B cell (primary cell): ENCODE measurements around the gene NR4A2. TPM values are rescaled to one million over a fixed set of nuclear protein-coding genes. Genes with fewer than 3 reads are reported as not detected.

Experiments used
- ATAC-seq: fragments of 200-7000 bp; cut with Tn5 transposase; one replicate; pipeline ENCODE4 v1.10.0; 2021; ENCODE audit warnings: low read depth, mild to moderate bottlenecking, moderate number of reproducible peaks, moderate library complexity
- CTCF ChIA-PET: fragments of 350-600 bp; sonication (Branson Sonifier 250); formaldehyde crosslinking; loops from one replicate; lab custom pipeline; 2021; ENCODE audit warnings: antibody characterized with exemption, inconsistent platforms; lab: Charles Lee
- POLR2A ChIA-PET: fragments of 350-600 bp; sonication (Branson Sonifier 250); formaldehyde crosslinking; loops from one replicate; lab custom pipeline; 2021; ENCODE audit warnings: antibody characterized with exemption; lab: Charles Lee
- DNase-seq: peaks from one replicate; pipeline ENCODE4 v3.0.0; 2013
- H2AFZ ChIP-seq: 2 replicates; pipeline ENCODE4 v1.6.1; 2012; ENCODE audit warnings: mild to moderate bottlenecking, low read depth, low read length; ENCODE audit not compliant: insufficient read depth, poor library complexity, severe bottlenecking
- H3K27ac ChIP-seq, 2 donors: 1 replicate in 1 of 2; 2 replicates in 1 of 2; pipeline ENCODE4 v1.5.1; 2012 to 2013; ENCODE audit warnings: low read length in 2 of 2, mild to moderate bottlenecking in 2 of 2, moderate library complexity in 1 of 2
- H3K27me3 ChIP-seq, 4 experiments: fragments of 200-600 bp in 1 of 4; sonication (generic) in 1 of 4; replicated peaks in 1 of 4; 1 replicate in 2 of 4; 2 replicates in 2 of 4; pipeline versions ENCODE4 v1.6.1 to v1.7.0; 2013 to 2016; ENCODE audit warnings: low read length in 3 of 4, mild to moderate bottlenecking in 2 of 4, mixed read lengths in 1 of 4, moderate library complexity in 1 of 4; ENCODE audit not compliant: insufficient read depth in 4 of 4, control insufficient read depth in 3 of 4; ENCODE audit errors: control extremely low read depth in 1 of 4
- H3K36me3 ChIP-seq, 2 experiments: replicated peaks in 1 of 2; 1 replicate in 1 of 2; 2 replicates in 1 of 2; pipeline versions ENCODE4 v1.6.1 to v1.7.1; 2013; ENCODE audit warnings: low read length in 1 of 2; ENCODE audit not compliant: insufficient read depth in 2 of 2, control insufficient read depth in 1 of 2; ENCODE audit errors: control extremely low read depth in 1 of 2, extremely low read depth in 1 of 2
- H3K4me1 ChIP-seq, 2 donors: fragments of 200-600 bp in 1 of 2; sonication (generic) in 1 of 2; 1 replicate in 1 of 2; 2 replicates in 1 of 2; pipeline versions ENCODE4 v1.5.1 to v1.6.1; 2013 to 2017; ENCODE audit warnings: low read length in 2 of 2; ENCODE audit not compliant: control insufficient read depth in 2 of 2, insufficient read depth in 2 of 2
- H3K4me2 ChIP-seq: replicated peaks from 2 replicates; pipeline ENCODE3; 2012; ENCODE audit warnings: mild to moderate bottlenecking, low read depth, low read length; ENCODE audit not compliant: poor library complexity, severe bottlenecking
- H3K4me3 ChIP-seq, 5 experiments: fragments of 200-600 bp in 1 of 5; sonication (generic) in 1 of 5; 1 replicate in 3 of 5; 2 replicates in 2 of 5; pipeline versions ENCODE4 v1.5.1 to v1.7.0; 2011 to 2016; ENCODE audit warnings: low read length in 4 of 5, mild to moderate bottlenecking in 4 of 5, low read depth in 2 of 5, control low read depth in 1 of 5, moderate library complexity in 1 of 5; ENCODE audit not compliant: insufficient read depth in 1 of 5; ENCODE audit errors: control extremely low read depth in 1 of 5, extremely low read depth in 1 of 5
- H3K79me2 ChIP-seq: fragments of 200-600 bp; sonication (generic); one replicate; pipeline ENCODE4 v1.6.0; 2016; ENCODE audit warnings: low read length; ENCODE audit not compliant: control insufficient read depth, insufficient read depth
- H3K9ac ChIP-seq: fragments of 200-600 bp; sonication (generic); 2 replicates; pipeline ENCODE4 v1.6.1; 2017; ENCODE audit warnings: mild to moderate bottlenecking, low read length, moderate library complexity
- H3K9me3 ChIP-seq, 3 donors: one replicate each; pipeline versions ENCODE4 v1.6.1 to v1.7.1; 2013; ENCODE audit warnings: low read length in 2 of 3; ENCODE audit not compliant: control insufficient read depth in 2 of 3, insufficient read depth in 1 of 3; ENCODE audit errors: control extremely low read depth in 1 of 3
- H4K20me1 ChIP-seq: 2 replicates; pipeline ENCODE4 v1.6.0; 2012; ENCODE audit warnings: mild to moderate bottlenecking, low read length; ENCODE audit not compliant: insufficient read depth, control insufficient read depth, poor library complexity, severe bottlenecking
- H3K27ac Mint-ChIP-seq: one replicate; pipeline ENCODE4 v1.8.0; 2021; ENCODE audit warnings: mixed read lengths
- H3K27me3 Mint-ChIP-seq: one replicate; pipeline ENCODE4 v1.8.0; 2021; ENCODE audit warnings: mixed read lengths
- H3K4me1 Mint-ChIP-seq: one replicate; pipeline ENCODE4 v1.8.0; 2021; ENCODE audit warnings: mixed read lengths
- H3K4me3 Mint-ChIP-seq: one replicate; pipeline ENCODE4 v1.8.0; 2021; ENCODE audit warnings: mixed read lengths
- H3K9me3 Mint-ChIP-seq: one replicate; pipeline ENCODE4 v1.8.0; 2022; ENCODE audit warnings: mixed read lengths; ENCODE audit not compliant: insufficient read depth
- CTCF ChIP-seq: fragments of 200-600 bp; IDR thresholded peaks from one replicate; pipeline ENCODE4 v1.8.0; 2022; ENCODE audit warnings: antibody characterized with exemption, mild to moderate bottlenecking
- EZH2 ChIP-seq: IDR thresholded peaks from 2 replicates; pipeline ENCODE4 v1.6.1; 2012; ENCODE audit warnings: borderline replicate concordance, low read depth, mild to moderate bottlenecking, moderate library complexity, low read length; ENCODE audit not compliant: insufficient read depth, poor library complexity, severe bottlenecking
- WGBS: methylation state at CpG from one replicate; pipeline ENCODE4 v1.1.5; 2013; ENCODE audit warnings: missing lambda C conversion rate; ENCODE audit not compliant: insufficient coverage; 5-methylcytosine and 5-hydroxymethylcytosine counted together
- intact Hi-C: fragments of 100-400 bp; cut with micrococcal nuclease; formaldehyde crosslinking; loops from one replicate; pipeline ENCODE4 v1.10.0; 2022
- polyA plus RNA-seq: library from polyadenylated mRNA; depleted of rRNA; stranded (reverse); fragments of >200 nt; gene quantifications from 2 replicates; pipeline ENCODE4 v1.2.3, GENCODE V29; 2012
- total RNA-seq, 2 donors: library from RNA; stranded (reverse); fragments of 120-200 nt in 1 of 2; gene quantifications; 1 replicate in 1 of 2; 2 replicates in 1 of 2; pipeline versions ENCODE4 v1.2.3 to v1.2.4, GENCODE V29; 2013 to 2022

The NR4A2 gene
- total and polyA plus RNA-seq, 2 donors (not counting 1 experiment from before 2014, with no cell fraction given): 30.6 to 177 TPM

- Histone ChIP-seq H3K4me3 (peak overlapping the region in 3 of 5 experiments; percentile 7 to 44 (median 16)), H3K27me3 (peaks cover 1 to 83% (median 79%) of the 10 kb centered on the region in 4 experiments), H3K36me3 (no peaks in the 10 kb centered on the region), H3K4me2 (peak overlapping the region; percentile 67), H3K4me1 (peaks cover 38 to 49% of the 10 kb centered on the region in 2 donors), H3K9ac (peak overlapping the region; percentile 19), H3K27ac (no peak overlapping the region), H3K9me3 (peaks cover 0 to 35% (median 11%) of the 10 kb centered on the region in 3 donors), H3K79me2 (no peaks in the 10 kb centered on the region), H4K20me1 (no peaks in the 10 kb centered on the region), H2AFZ (no peak overlapping the region)
- peaks cover 42% of the 10 kb centered on the region for H3K4me1 Mint-ChIP-seq
- peak overlapping the region; percentile 51 for H3K27ac Mint-ChIP-seq
- ATAC-seq (no peak), DNase-seq (peak; percentile 69)
- no peaks in the 10 kb centered on the region for H3K9me3 Mint-ChIP-seq
- 8% methylated on average over 20 of the region's 21 CpGs for WGBS
- TF ChIP-seq CTCF (no peak), EZH2 (peak; percentile 28)
- CTCF ChIA-PET: interaction anchor here (1.1 kb wide), 1 partner anchor 13 kb away, joined by 5 read pairs; no protein-coding TSS in a partner anchor
- intact Hi-C loops: loop anchor here (1.0 kb wide), 1 partner anchor 8 kb away; no protein-coding TSS in a partner anchor
- H3K4me3 Mint-ChIP-seq: peak overlapping the region; percentile 76
- peaks cover 81% of the 10 kb centered on the region for H3K27me3 Mint-ChIP-seq
- POLR2A ChIA-PET: interaction anchor here (1.3 kb wide), 1 partner anchor 13 kb away, joined by 5 read pairs; no protein-coding TSS in a partner anchor
These were observed 10.4 kb downstream of the NR4A2 start for GRCh38 chr2:156322051-156322685.

- intact Hi-C loops: no loop called here
- TF ChIP-seq EZH2 (peak; percentile 83), CTCF (no peak)
- ATAC-seq: no peak
These were observed 11.1 kb downstream of the NR4A2 start for GRCh38 chr2:156321243-156321904.

More at GRCh38 chr2:156321243-156321904, 11.1 kb downstream of the NR4A2 start:
- H3K4me3 Mint-ChIP-seq: peak overlapping the region; percentile 76
- CTCF ChIA-PET: no interaction called here
- H3K27ac Mint-ChIP-seq: peak overlapping the region; percentile 39
- peak overlapping the region; percentile 67 for H3K4me2 ChIP-seq
- H3K9me3 ChIP-seq: peaks cover 0 to 35% (median 11%) of the 10 kb centered on the region in 3 donors
- no peaks in the 10 kb centered on the region for H3K79me2 ChIP-seq
- H3K36me3 ChIP-seq: no peaks in the 10 kb centered on the region
- H3K9ac ChIP-seq: peak overlapping the region; percentile 13
- no peak overlapping the region for H2AFZ ChIP-seq
- DNase-seq: peak; percentile 68
- POLR2A ChIA-PET: no interaction called here
- peaks cover 76% of the 10 kb centered on the region for H3K27me3 Mint-ChIP-seq
- peaks cover 37% of the 10 kb centered on the region for H3K4me1 Mint-ChIP-seq
- H3K4me1 ChIP-seq: peaks cover 38 to 43% of the 10 kb centered on the region in 2 donors
- H3K27ac ChIP-seq: no peak overlapping the region
- peaks cover 1 to 75% (median 72%) of the 10 kb centered on the region in 4 experiments for H3K27me3 ChIP-seq
- no peaks in the 10 kb centered on the region for H3K9me3 Mint-ChIP-seq
- no peaks in the 10 kb centered on the region for H4K20me1 ChIP-seq
- peak overlapping the region in 3 of 5 experiments; percentile 16 to 44 (median 32) for H3K4me3 ChIP-seq
- 6% methylated on average over 19 of the region's 31 CpGs for WGBS
